Left renal cortex interstitium (tissue), 4 donors: ENCODE measurements around the gene SEC14L6. TPM values are rescaled to one million over a fixed set of nuclear protein-coding genes. Genes with fewer than 3 reads are reported as not detected.
"Not testable (repeated sequence)": the region's sequence is repeated elsewhere in the genome, so short reads cannot be mapped to it uniquely, and the experiment has no call there.

Source experiments
- DNase-seq, 4 donors: peaks; one replicate each; pipeline ENCODE4 v3.0.0-alpha.2; 2013; ENCODE audit warnings: low read depth in 4 of 4, low spot score in 2 of 4, missing footprints in 1 of 4
- polyA plus RNA-seq, 4 donors: library from polyadenylated mRNA; unstranded; fragments of 120-200 nt; gene quantifications; one replicate each; pipeline ENCODE4 v1.2.1, GENCODE V29; 2013; ENCODE audit not compliant: insufficient read length in 4 of 4

Gene SEC14L6
- 1 to 10 TPM; 5.5 to 8.9 (median 7.4) TPM for polyA plus RNA-seq

GRCh38 chr22:30546616-30547015, at the start of gene SEC14L6:
Gene SEC14L6, minus strand, starts transcription at chr22:30546741. Its CDS starts 59 bp downstream, at chr22:30546682.
- DNase-seq = no peak

- no peak for DNase-seq
Observed at GRCh38 chr22:30596199-30596598, 49.7 kb upstream of the SEC14L6 start.

- DNase-seq = not testable (repeated sequence)
Observed at GRCh38 chr22:30592360-30592713, 45.8 kb upstream of the SEC14L6 start.

GRCh38 chr22:30591588-30592359, 45.2 kb upstream of the SEC14L6 start, which contains the start of gene PES1:
Gene PES1, minus strand, starts transcription at chr22:30591910. Its CDS starts 77 bp downstream, at chr22:30591833.
- DNase-seq = peak; percentile 98 to 99 (median 98)

- no peak for DNase-seq
Observed at GRCh38 chr22:30591191-30591587, 44.6 kb upstream of the SEC14L6 start.

GRCh38 chr22:30586414-30586813, 39.9 kb upstream of the SEC14L6 start:
- no peak for DNase-seq

- DNase-seq = no peak
Observed at GRCh38 chr22:30584441-30584840, 37.9 kb upstream of the SEC14L6 start.

GRCh38 chr22:30582788-30583545, 36.4 kb upstream of the SEC14L6 start:
- DNase-seq = no peak

GRCh38 chr22:30582051-30582450, 35.5 kb upstream of the SEC14L6 start:
- no peak for DNase-seq

- no peak for DNase-seq
Observed at GRCh38 chr22:30580896-30581295, 34.4 kb upstream of the SEC14L6 start.

GRCh38 chr22:30578481-30578880, 31.9 kb upstream of the SEC14L6 start:
- no peak for DNase-seq

GRCh38 chr22:30575859-30576258, 29.3 kb upstream of the SEC14L6 start:
- DNase-seq = no peak

GRCh38 chr22:30574997-30575671, 28.6 kb upstream of the SEC14L6 start:
- DNase-seq = no peak

- no peak for DNase-seq
Observed at GRCh38 chr22:30574095-30574981, 27.8 kb upstream of the SEC14L6 start, which contains the start of gene GAL3ST1. Gene GAL3ST1, minus strand, starts transcription at chr22:30574665. Its CDS starts 17,273 bp downstream, at chr22:30557392.

GRCh38 chr22:30573594-30574094, 27.1 kb upstream of the SEC14L6 start:
- no peak for DNase-seq

GRCh38 chr22:30572840-30573593, 26.5 kb upstream of the SEC14L6 start:
- no peak for DNase-seq

- no peak for DNase-seq
Observed at GRCh38 chr22:30572210-30572609, 25.7 kb upstream of the SEC14L6 start.

- no peak for DNase-seq
Observed at GRCh38 chr22:30569674-30570202, 23.2 kb upstream of the SEC14L6 start.
